ENCODE data around the gene ERFL.

Gene ERFL

DNA sequence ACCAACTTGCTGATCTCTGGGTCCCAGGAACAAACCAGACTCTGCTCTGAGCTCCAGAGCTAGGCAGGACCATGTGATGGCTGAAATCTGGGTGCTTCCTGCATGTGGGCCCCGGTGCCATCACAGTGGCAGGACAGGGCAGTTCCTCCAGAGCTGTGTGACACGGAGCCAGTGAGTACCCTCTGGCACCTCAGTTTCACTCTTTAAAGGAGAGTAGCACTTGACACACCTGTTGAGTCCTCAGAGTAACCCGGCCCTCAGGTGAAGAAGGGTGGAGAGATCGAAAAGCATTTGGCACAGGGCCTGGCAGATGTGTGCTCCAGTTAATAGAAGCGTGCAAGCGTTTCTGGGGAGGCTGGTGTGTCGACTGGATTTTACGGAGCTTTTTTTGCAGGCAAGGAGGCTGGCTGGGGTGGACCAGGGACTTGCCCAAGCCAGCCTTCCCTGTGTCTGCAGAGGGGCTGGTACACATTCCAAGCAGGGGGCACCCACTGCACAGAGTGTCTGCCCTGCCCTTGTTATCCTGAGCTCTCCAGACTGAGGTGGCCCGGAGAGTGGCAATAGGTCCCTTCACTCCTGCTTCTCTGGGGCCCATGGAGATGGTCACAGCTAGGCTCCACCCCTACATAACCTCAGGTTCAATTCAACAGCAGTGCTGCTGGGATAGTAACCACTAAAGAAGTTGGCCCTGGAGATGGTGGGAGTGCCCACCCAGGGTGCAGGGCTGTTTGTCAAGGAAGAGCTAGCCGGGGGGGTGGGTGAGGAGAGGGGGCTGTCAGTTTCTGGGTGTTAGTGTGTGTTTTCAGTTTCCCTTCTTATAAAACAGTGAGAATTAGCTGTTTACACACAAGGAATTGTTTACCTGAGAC is 59.9 kb downstream of the ERFL start:
- Histone ChIP-seq H3K36me3 (ENCODE audit: low read depth) (peaks cover 86% of the 10 kb centered on the region), H3K9me3 (ENCODE audit: severe bottlenecking) (no peaks in the 10 kb centered on the region), H3K27me3 (ENCODE audit: insufficient read depth, poor library complexity, severe bottlenecking) (no peaks in the 10 kb centered on the region), H3K27ac (ENCODE audit: poor library complexity, severe bottlenecking) (peak overlapping the region; percentile 5), H3K4me1 (ENCODE audit: insufficient read depth, poor library complexity, severe bottlenecking) (no peaks in the 10 kb centered on the region), H3K4me3 (ENCODE audit: severe bottlenecking) (no peak overlapping the region)
- DNase-seq (ENCODE audit: low spot score) (no peak), ATAC-seq (ENCODE audit: low read depth) (no peak)
- TF ChIP-seq, protein P1, sequence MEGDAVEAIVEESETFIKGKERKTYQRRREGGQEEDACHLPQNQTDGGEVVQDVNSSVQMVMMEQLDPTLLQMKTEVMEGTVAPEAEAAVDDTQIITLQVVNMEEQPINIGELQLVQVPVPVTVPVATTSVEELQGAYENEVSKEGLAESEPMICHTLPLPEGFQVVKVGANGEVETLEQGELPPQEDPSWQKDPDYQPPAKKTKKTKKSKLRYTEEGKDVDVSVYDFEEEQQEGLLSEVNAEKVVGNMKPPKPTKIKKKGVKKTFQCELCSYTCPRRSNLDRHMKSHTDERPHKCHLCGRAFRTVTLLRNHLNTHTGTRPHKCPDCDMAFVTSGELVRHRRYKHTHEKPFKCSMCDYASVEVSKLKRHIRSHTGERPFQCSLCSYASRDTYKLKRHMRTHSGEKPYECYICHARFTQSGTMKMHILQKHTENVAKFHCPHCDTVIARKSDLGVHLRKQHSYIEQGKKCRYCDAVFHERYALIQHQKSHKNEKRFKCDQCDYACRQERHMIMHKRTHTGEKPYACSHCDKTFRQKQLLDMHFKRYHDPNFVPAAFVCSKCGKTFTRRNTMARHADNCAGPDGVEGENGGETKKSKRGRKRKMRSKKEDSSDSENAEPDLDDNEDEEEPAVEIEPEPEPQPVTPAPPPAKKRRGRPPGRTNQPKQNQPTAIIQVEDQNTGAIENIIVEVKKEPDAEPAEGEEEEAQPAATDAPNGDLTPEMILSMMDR (IDR thresholded peaks at IDR 0.05; ENCODE audit: poor library complexity, severe bottlenecking) = no peak

- no peaks in the 10 kb centered on the region for H3K9me3 ChIP-seq (ENCODE audit: severe bottlenecking)
- ATAC-seq (ENCODE audit: low read depth) = 0 out of 3 replicates have a peak, but pooled peaks have one; percentile 5
- H3K4me3 ChIP-seq (ENCODE audit: severe bottlenecking) = no peak overlapping the region
- peak overlapping the region; percentile 10 for H3K27ac ChIP-seq (ENCODE audit: poor library complexity, severe bottlenecking)
- peaks cover 7% of the 10 kb centered on the region for H3K4me1 ChIP-seq (ENCODE audit: insufficient read depth, poor library complexity, severe bottlenecking)
- H3K27me3 ChIP-seq (ENCODE audit: insufficient read depth, poor library complexity, severe bottlenecking) = no peaks in the 10 kb centered on the region
- peaks cover 100% of the 10 kb centered on the region for H3K36me3 ChIP-seq (ENCODE audit: low read depth)
- no peak for DNase-seq (ENCODE audit: low spot score)
- TF ChIP-seq, protein P1 (IDR thresholded peaks at IDR 0.05; ENCODE audit: poor library complexity, severe bottlenecking) = no peak
These were observed 62.0 kb downstream of the ERFL start for GRCh38 chr19:41866284-41866683.

DNA sequence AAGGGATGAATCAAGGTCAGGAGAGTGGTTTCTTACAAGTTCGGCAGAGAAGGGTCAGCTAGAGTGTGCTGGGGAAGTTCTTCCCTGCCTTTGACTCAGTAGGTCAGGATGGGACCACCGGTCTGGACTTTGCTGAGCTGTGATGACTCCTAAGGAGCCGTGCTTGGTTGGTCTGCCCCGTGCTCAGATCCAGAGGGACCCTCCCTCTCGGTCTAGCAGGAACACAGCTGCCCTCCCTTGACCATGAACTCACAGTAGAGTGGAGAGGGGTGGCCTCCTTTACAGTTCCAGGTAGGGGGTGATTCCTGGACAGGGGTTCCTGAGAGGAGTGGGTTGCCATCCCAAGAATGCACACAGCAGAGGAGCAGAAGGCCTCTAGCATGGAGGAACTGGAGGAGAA is 63.9 kb downstream of the ERFL start:
- no peaks in the 10 kb centered on the region for H3K9me3 ChIP-seq (ENCODE audit: severe bottlenecking)
- ATAC-seq (ENCODE audit: low read depth) = no peak
- H3K4me3 ChIP-seq (ENCODE audit: severe bottlenecking) = no peak overlapping the region
- H3K36me3 ChIP-seq (ENCODE audit: low read depth) = peaks cover 90% of the 10 kb centered on the region
- H3K27ac ChIP-seq (ENCODE audit: poor library complexity, severe bottlenecking) = peak overlapping the region; percentile 7
- TF ChIP-seq, protein P1 (IDR thresholded peaks at IDR 0.05; ENCODE audit: poor library complexity, severe bottlenecking) = no peak
- peaks cover 9% of the 10 kb centered on the region for H3K4me1 ChIP-seq (ENCODE audit: insufficient read depth, poor library complexity, severe bottlenecking)
- no peaks in the 10 kb centered on the region for H3K27me3 ChIP-seq (ENCODE audit: insufficient read depth, poor library complexity, severe bottlenecking)
- DNase-seq (ENCODE audit: low spot score) = no peak

GRCh38 chr19:41863209-41863931 is 64.9 kb downstream of the ERFL start:
- Histone ChIP-seq H3K9me3 (ENCODE audit: severe bottlenecking) (no peaks in the 10 kb centered on the region), H3K4me3 (ENCODE audit: severe bottlenecking) (no peak overlapping the region), H3K27me3 (ENCODE audit: insufficient read depth, poor library complexity, severe bottlenecking) (no peaks in the 10 kb centered on the region), H3K36me3 (ENCODE audit: low read depth) (peaks cover 80% of the 10 kb centered on the region), H3K27ac (ENCODE audit: poor library complexity, severe bottlenecking) (peak overlapping the region; percentile 87), H3K4me1 (ENCODE audit: insufficient read depth, poor library complexity, severe bottlenecking) (peaks cover 13% of the 10 kb centered on the region)
- no peak for DNase-seq (ENCODE audit: low spot score)
- ATAC-seq (ENCODE audit: low read depth) = no peak
- TF ChIP-seq, protein P1 (IDR thresholded peaks at IDR 0.05; ENCODE audit: poor library complexity, severe bottlenecking) = no peak

Data from RWPE2 (cell line).